Measurements from ENCODE around the gene CFAP74. TPM values are rescaled to one million over a fixed set of nuclear protein-coding genes. Genes with fewer than 3 reads are reported as not detected.

Gene CFAP74
- total and polyA plus RNA-seq, 2 experiments from 2014 or later, result not detected

DNA sequence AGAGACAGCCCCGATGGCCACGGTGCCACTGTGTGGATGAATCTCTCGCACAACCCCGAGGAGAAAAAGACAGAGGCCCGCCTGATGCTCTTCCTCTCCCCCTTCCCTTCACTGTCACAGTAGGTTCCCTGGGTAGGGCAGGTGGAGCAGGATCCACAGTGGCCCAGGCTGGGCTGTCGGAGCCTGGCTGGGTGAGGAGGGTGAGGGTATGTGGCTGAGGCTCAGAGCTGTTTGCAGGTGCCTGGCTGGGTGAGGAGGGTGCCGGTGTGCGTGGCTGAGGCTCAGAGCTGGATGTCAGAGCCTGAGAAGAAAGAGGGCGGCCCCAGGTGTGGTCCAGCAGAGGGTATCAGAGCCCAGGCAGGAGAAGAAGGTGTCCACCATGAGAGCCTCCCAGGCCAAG, 2.7 kb downstream of the CFAP74 start:
- Histone ChIP-seq H3K4me3 (no peak overlapping the region), H4K20me1 (ENCODE audit: insufficient read depth, poor library complexity, severe bottlenecking) (no peaks in the 10 kb centered on the region), H3K27ac (no peak overlapping the region), H3K9me3 (ENCODE audit: low read depth) (no peaks in the 10 kb centered on the region), H3K79me2 (no peaks in the 10 kb centered on the region), H3K4me2 (no peak overlapping the region), H3K36me3 (replicated peaks; ENCODE audit: insufficient read depth, low read depth) (no peaks in the 10 kb centered on the region), H2AFZ (no peak overlapping the region), H3K9me2 (replicated peaks; ENCODE audit: insufficient read depth) (no peaks in the 10 kb centered on the region), H3K27me3 (peaks cover 3% of the 10 kb centered on the region), H3K4me1 (ENCODE audit: insufficient read depth) (peaks cover 4% of the 10 kb centered on the region)
- DNase-seq (ENCODE audit: low spot score), result no peak
- TF ChIP-seq EZH2phosphoT487 (IDR thresholded peaks at IDR 0.05; ENCODE audit: low read depth, severe bottlenecking, unreplicated experiment), result no peak
- TF ChIP-seq, protein P1, sequence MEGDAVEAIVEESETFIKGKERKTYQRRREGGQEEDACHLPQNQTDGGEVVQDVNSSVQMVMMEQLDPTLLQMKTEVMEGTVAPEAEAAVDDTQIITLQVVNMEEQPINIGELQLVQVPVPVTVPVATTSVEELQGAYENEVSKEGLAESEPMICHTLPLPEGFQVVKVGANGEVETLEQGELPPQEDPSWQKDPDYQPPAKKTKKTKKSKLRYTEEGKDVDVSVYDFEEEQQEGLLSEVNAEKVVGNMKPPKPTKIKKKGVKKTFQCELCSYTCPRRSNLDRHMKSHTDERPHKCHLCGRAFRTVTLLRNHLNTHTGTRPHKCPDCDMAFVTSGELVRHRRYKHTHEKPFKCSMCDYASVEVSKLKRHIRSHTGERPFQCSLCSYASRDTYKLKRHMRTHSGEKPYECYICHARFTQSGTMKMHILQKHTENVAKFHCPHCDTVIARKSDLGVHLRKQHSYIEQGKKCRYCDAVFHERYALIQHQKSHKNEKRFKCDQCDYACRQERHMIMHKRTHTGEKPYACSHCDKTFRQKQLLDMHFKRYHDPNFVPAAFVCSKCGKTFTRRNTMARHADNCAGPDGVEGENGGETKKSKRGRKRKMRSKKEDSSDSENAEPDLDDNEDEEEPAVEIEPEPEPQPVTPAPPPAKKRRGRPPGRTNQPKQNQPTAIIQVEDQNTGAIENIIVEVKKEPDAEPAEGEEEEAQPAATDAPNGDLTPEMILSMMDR (IDR thresholded peaks at IDR 0.05; ENCODE audit: poor library complexity), result no peak
- TF ChIP-seq EZH2 (IDR thresholded peaks at IDR 0.05; ENCODE audit: borderline replicate concordance), result no peak
- WGBS (ENCODE audit: low lambda C conversion rate, missing lambda C conversion rate), result 96% methylated on average over 9 of the region's 9 CpGs

DNA sequence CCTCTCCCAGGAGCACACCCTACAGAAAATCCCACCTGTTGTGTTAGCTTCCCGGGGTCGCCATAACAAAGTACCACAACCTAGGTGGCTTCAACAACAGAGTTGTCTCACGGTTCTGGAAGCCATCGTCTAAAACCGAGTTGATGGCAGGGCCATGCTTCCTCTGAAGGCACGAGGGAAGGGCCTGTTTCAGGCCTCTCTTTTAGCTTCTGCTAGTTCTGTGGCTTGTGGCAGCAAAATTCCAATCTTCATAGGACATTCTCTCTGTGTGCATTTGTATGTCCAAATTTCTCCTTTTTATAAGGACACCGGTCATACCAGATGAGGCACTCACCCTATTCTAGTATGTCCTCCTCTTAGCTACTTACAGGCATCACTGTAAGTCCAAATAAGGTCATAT, 3.2 kb downstream of the CFAP74 start:
- Histone ChIP-seq H3K9me3 (ENCODE audit: low read depth) (no peaks in the 10 kb centered on the region), H3K4me3 (no peak overlapping the region), H2AFZ (no peak overlapping the region), H3K9me2 (replicated peaks; ENCODE audit: insufficient read depth) (no peaks in the 10 kb centered on the region), H3K36me3 (replicated peaks; ENCODE audit: insufficient read depth, low read depth) (no peaks in the 10 kb centered on the region), H3K4me2 (no peak overlapping the region), H3K27me3 (peaks cover 3% of the 10 kb centered on the region), H3K4me1 (ENCODE audit: insufficient read depth) (peaks cover 4% of the 10 kb centered on the region), H4K20me1 (ENCODE audit: insufficient read depth, poor library complexity, severe bottlenecking) (no peaks in the 10 kb centered on the region), H3K79me2 (no peaks in the 10 kb centered on the region), H3K27ac (no peak overlapping the region)
- no peak for DNase-seq (ENCODE audit: low spot score)
- no peak for TF ChIP-seq EZH2phosphoT487 (IDR thresholded peaks at IDR 0.05; ENCODE audit: low read depth, severe bottlenecking, unreplicated experiment)
- TF ChIP-seq, protein P1 (IDR thresholded peaks at IDR 0.05; ENCODE audit: poor library complexity), result no peak
- no peak for TF ChIP-seq EZH2 (IDR thresholded peaks at IDR 0.05; ENCODE audit: borderline replicate concordance)
- 92% methylated on average over 7 of the region's 7 CpGs for WGBS (ENCODE audit: low lambda C conversion rate, missing lambda C conversion rate)

DNA sequence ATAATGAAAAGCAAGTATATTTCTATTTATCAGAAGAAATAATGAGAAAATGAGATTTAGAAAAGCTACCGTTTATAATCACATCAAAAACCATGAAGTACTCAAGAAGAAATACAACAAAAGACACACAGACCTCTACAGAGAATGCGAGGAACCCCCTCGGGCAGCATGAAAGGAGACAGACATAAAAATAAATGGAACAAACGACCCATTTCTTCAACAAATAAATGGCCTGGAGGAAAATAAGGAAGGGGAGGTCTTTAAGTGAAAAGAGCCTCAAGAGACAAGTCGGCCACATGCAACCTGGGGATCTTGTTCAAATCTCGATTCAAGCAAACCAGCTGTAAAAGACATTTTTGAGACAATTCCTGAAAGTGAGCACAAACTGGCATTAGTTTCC, 6.0 kb downstream of the CFAP74 start:
- peaks cover 4% of the 10 kb centered on the region for H3K4me1 ChIP-seq (ENCODE audit: insufficient read depth)
- H3K9me2 ChIP-seq (replicated peaks; ENCODE audit: insufficient read depth), result no peaks in the 10 kb centered on the region
- H3K4me3 ChIP-seq, result no peak overlapping the region
- TF ChIP-seq EZH2 (IDR thresholded peaks at IDR 0.05; ENCODE audit: borderline replicate concordance) (no peak), EZH2phosphoT487 (IDR thresholded peaks at IDR 0.05; ENCODE audit: low read depth, severe bottlenecking, unreplicated experiment) (no peak)
- no peaks in the 10 kb centered on the region for H4K20me1 ChIP-seq (ENCODE audit: insufficient read depth, poor library complexity, severe bottlenecking)
- no peak overlapping the region for H3K27ac ChIP-seq
- H3K79me2 ChIP-seq, result no peaks in the 10 kb centered on the region
- H3K4me2 ChIP-seq, result no peak overlapping the region
- no peaks in the 10 kb centered on the region for H3K36me3 ChIP-seq (replicated peaks; ENCODE audit: insufficient read depth, low read depth)
- no peak overlapping the region for H2AFZ ChIP-seq
- 80% methylated on average over 6 of the region's 6 CpGs for WGBS (ENCODE audit: low lambda C conversion rate, missing lambda C conversion rate)
- no peaks in the 10 kb centered on the region for H3K27me3 ChIP-seq
- no peaks in the 10 kb centered on the region for H3K9me3 ChIP-seq (ENCODE audit: low read depth)
- DNase-seq (ENCODE audit: low spot score), result no peak

DNA sequence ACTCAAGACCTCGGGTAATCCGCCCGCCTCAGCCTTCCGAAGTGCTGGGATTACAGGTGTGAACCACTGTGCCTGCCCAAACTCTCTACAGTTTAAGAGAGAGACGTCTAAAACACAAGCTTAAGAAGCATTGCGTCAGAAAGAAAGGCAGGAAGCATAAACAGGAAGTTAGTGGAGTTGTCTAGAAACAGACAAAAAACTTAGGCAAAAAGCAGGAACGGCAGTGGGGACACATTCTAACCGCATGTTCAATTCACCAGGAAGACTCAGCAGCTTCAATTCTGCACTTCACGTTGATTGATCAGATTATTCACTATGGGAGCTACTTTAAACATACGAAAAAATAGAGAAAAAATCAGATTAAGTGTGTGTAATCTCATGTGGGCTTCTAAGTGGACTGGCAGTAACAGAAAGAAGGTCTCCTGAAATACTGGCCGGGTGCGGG, 7.4 kb downstream of the CFAP74 start:
- H3K9me3 ChIP-seq (ENCODE audit: low read depth), result no peaks in the 10 kb centered on the region
- no peak for DNase-seq (ENCODE audit: low spot score)
- no peak overlapping the region for H3K4me3 ChIP-seq
- no peak overlapping the region for H2AFZ ChIP-seq
- H3K27me3 ChIP-seq, result no peaks in the 10 kb centered on the region
- H3K4me1 ChIP-seq (ENCODE audit: insufficient read depth), result no peaks in the 10 kb centered on the region
- no peaks in the 10 kb centered on the region for H4K20me1 ChIP-seq (ENCODE audit: insufficient read depth, poor library complexity, severe bottlenecking)
- H3K4me2 ChIP-seq, result no peak overlapping the region
- H3K79me2 ChIP-seq, result no peaks in the 10 kb centered on the region
- H3K9me2 ChIP-seq (replicated peaks; ENCODE audit: insufficient read depth), result no peaks in the 10 kb centered on the region
- no peaks in the 10 kb centered on the region for H3K36me3 ChIP-seq (replicated peaks; ENCODE audit: insufficient read depth, low read depth)
- TF ChIP-seq, protein P1 (IDR thresholded peaks at IDR 0.05; ENCODE audit: poor library complexity), result no peak
- TF ChIP-seq EZH2 (IDR thresholded peaks at IDR 0.05; ENCODE audit: borderline replicate concordance) (no peak), EZH2phosphoT487 (IDR thresholded peaks at IDR 0.05; ENCODE audit: low read depth, severe bottlenecking, unreplicated experiment) (no peak)
- 81% methylated on average over 12 of the region's 12 CpGs for WGBS (ENCODE audit: low lambda C conversion rate, missing lambda C conversion rate)
- no peak overlapping the region for H3K27ac ChIP-seq
